ENCODE measurements around the gene ZMYND8.

ZMYND8 gene

GRCh38 chr20:47174456-47175243 lies 181.8 kb downstream of the ZMYND8 start:
- DNase-seq (ENCODE audit: low read depth): no peak

GRCh38 chr20:47173596-47174216 lies 182.8 kb downstream of the ZMYND8 start:
- DNase-seq (ENCODE audit: low read depth): no peak

GRCh38 chr20:47172579-47172978 lies 183.9 kb downstream of the ZMYND8 start:
- no peak for DNase-seq (ENCODE audit: low read depth)

- no peak for DNase-seq (ENCODE audit: low read depth)
Measured at GRCh38 chr20:47167846-47168245, 188.7 kb downstream of the ZMYND8 start.

- DNase-seq (ENCODE audit: low read depth): no peak
Measured at GRCh38 chr20:47165376-47165865, 191.1 kb downstream of the ZMYND8 start.

GRCh38 chr20:47164140-47164539 lies 192.4 kb downstream of the ZMYND8 start:
- no peak for DNase-seq (ENCODE audit: low read depth)

GRCh38 chr20:47161411-47161810 lies 195.1 kb downstream of the ZMYND8 start:
- no peak for DNase-seq (ENCODE audit: low read depth)

GRCh38 chr20:47160992-47161391 lies 195.5 kb downstream of the ZMYND8 start:
- no peak for DNase-seq (ENCODE audit: low read depth)

GRCh38 chr20:47160240-47160639 lies 196.3 kb downstream of the ZMYND8 start:
- no peak for DNase-seq (ENCODE audit: low read depth)
